ENCODE results near the gene ZFAND3.
A peak's percentile ranks its signal among the peaks of the same experiment; 100 is the strongest.

Gene ZFAND3

GRCh38 chr6:38113825-38114576, 294.5 kb downstream of the ZFAND3 start:
- H4K8ac ChIP-seq (ENCODE audit: low read depth, low read length), result no peak overlapping the region
- H2BK120ac ChIP-seq (ENCODE audit: low read depth, low read length), result no peak overlapping the region

GRCh38 chr6:38114976-38115625, 295.6 kb downstream of the ZFAND3 start:
- Histone ChIP-seq H3K4me2 (ENCODE audit: low read length) (no peak overlapping the region), H3K4ac (ENCODE audit: low read depth, low read length) (no peak overlapping the region), H2AK5ac (ENCODE audit: low read length) (no peak overlapping the region), H3K56ac (ENCODE audit: low read length) (no peak overlapping the region), H3K18ac (ENCODE audit: low read length) (no peak overlapping the region), H2BK15ac (replicated peaks; ENCODE audit: low read depth) (no peak overlapping the region), H3K36me3 (ENCODE audit: control insufficient read depth, insufficient read depth, low read length) (no peaks in the 10 kb centered on the region), H4K5ac (ENCODE audit: low read length) (no peak overlapping the region), H3K23ac (ENCODE audit: low read length) (no peak overlapping the region), H3K4me3 (ENCODE audit: low read length) (no peak overlapping the region), H3K27me3 (ENCODE audit: insufficient read depth, low read length, poor library complexity) (no peaks in the 10 kb centered on the region), H3K27ac (ENCODE audit: low read depth, low read length) (no peak overlapping the region), H3K79me1 (ENCODE audit: low read length) (peaks cover 3% of the 10 kb centered on the region), H2BK5ac (ENCODE audit: low read length) (no peak overlapping the region), H4K8ac (ENCODE audit: low read depth, low read length) (no peak overlapping the region), H2BK120ac (ENCODE audit: low read depth, low read length) (no peak overlapping the region), H3K79me2 (ENCODE audit: control insufficient read depth, insufficient read depth, low read length) (no peaks in the 10 kb centered on the region), H3K9ac (ENCODE audit: low read length) (no peak overlapping the region), H3K4me1 (ENCODE audit: control insufficient read depth, low read depth, low read length) (peaks cover 21% of the 10 kb centered on the region)
- peak; percentile 47 for DNase-seq
- no CpG with 5 or more reads among the region's 2 CpGs for WGBS (ENCODE audit: extremely low coverage, insufficient coverage, low lambda C conversion rate)

More at GRCh38 chr6:38113825-38114576, 294.5 kb downstream of the ZFAND3 start:
- Histone ChIP-seq H3K36me3 (ENCODE audit: control insufficient read depth, insufficient read depth, low read length) (no peaks in the 10 kb centered on the region), H2BK5ac (ENCODE audit: low read length) (no peak overlapping the region), H3K27me3 (ENCODE audit: insufficient read depth, low read length, poor library complexity) (no peaks in the 10 kb centered on the region), H3K56ac (ENCODE audit: low read length) (no peak overlapping the region), H3K79me1 (ENCODE audit: low read length) (peaks cover 3% of the 10 kb centered on the region), H2BK15ac (replicated peaks; ENCODE audit: low read depth) (no peak overlapping the region), H3K4me1 (ENCODE audit: control insufficient read depth, low read depth, low read length) (peaks cover 15% of the 10 kb centered on the region), H3K4ac (ENCODE audit: low read depth, low read length) (no peak overlapping the region), H3K23ac (ENCODE audit: low read length) (no peak overlapping the region), H2AK5ac (ENCODE audit: low read length) (no peak overlapping the region), H3K79me2 (ENCODE audit: control insufficient read depth, insufficient read depth, low read length) (no peaks in the 10 kb centered on the region), H3K4me2 (ENCODE audit: low read length) (no peak overlapping the region), H3K9ac (ENCODE audit: low read length) (no peak overlapping the region), H4K5ac (ENCODE audit: low read length) (no peak overlapping the region), H3K18ac (ENCODE audit: low read length) (no peak overlapping the region), H3K4me3 (ENCODE audit: low read length) (no peak overlapping the region), H3K27ac (ENCODE audit: low read depth, low read length) (no peak overlapping the region)
- DNase-seq, result no peak
- WGBS (ENCODE audit: extremely low coverage, insufficient coverage, low lambda C conversion rate), result no CpG with 5 or more reads among the region's 4 CpGs

GRCh38 chr6:38115626-38116008, 296.1 kb downstream of the ZFAND3 start:
- Histone ChIP-seq H3K4me2 (ENCODE audit: low read length) (no peak overlapping the region), H2BK5ac (ENCODE audit: low read length) (no peak overlapping the region), H4K8ac (ENCODE audit: low read depth, low read length) (no peak overlapping the region), H3K79me1 (ENCODE audit: low read length) (peaks cover 3% of the 10 kb centered on the region), H3K27ac (ENCODE audit: low read depth, low read length) (no peak overlapping the region), H2BK15ac (replicated peaks; ENCODE audit: low read depth) (no peak overlapping the region), H2AK5ac (ENCODE audit: low read length) (no peak overlapping the region), H3K9ac (ENCODE audit: low read length) (no peak overlapping the region), H3K4me3 (ENCODE audit: low read length) (no peak overlapping the region), H4K5ac (ENCODE audit: low read length) (no peak overlapping the region), H2BK120ac (ENCODE audit: low read depth, low read length) (no peak overlapping the region), H3K36me3 (ENCODE audit: control insufficient read depth, insufficient read depth, low read length) (no peaks in the 10 kb centered on the region), H3K79me2 (ENCODE audit: control insufficient read depth, insufficient read depth, low read length) (no peaks in the 10 kb centered on the region), H3K27me3 (ENCODE audit: insufficient read depth, low read length, poor library complexity) (no peaks in the 10 kb centered on the region), H3K56ac (ENCODE audit: low read length) (no peak overlapping the region), H3K4me1 (ENCODE audit: control insufficient read depth, low read depth, low read length) (peaks cover 21% of the 10 kb centered on the region), H3K4ac (ENCODE audit: low read depth, low read length) (no peak overlapping the region), H3K23ac (ENCODE audit: low read length) (no peak overlapping the region), H3K18ac (ENCODE audit: low read length) (no peak overlapping the region)
- WGBS (ENCODE audit: extremely low coverage, insufficient coverage, low lambda C conversion rate), result no CpG with 5 or more reads among the region's 3 CpGs
- no peak for DNase-seq

- H3K36me3 ChIP-seq (ENCODE audit: control insufficient read depth, insufficient read depth, low read length), result no peaks in the 10 kb centered on the region
- H3K18ac ChIP-seq (ENCODE audit: low read length), result no peak overlapping the region
- WGBS (ENCODE audit: extremely low coverage, insufficient coverage, low lambda C conversion rate), result no CpG with 5 or more reads among the region's 6 CpGs
- no peak overlapping the region for H3K23ac ChIP-seq (ENCODE audit: low read length)
- no peaks in the 10 kb centered on the region for H3K79me2 ChIP-seq (ENCODE audit: control insufficient read depth, insufficient read depth, low read length)
- no peak overlapping the region for H2AK5ac ChIP-seq (ENCODE audit: low read length)
- H3K27me3 ChIP-seq (ENCODE audit: insufficient read depth, low read length, poor library complexity), result no peaks in the 10 kb centered on the region
- no peak overlapping the region for H3K56ac ChIP-seq (ENCODE audit: low read length)
- H3K27ac ChIP-seq (ENCODE audit: low read depth, low read length), result no peak overlapping the region
- no peak overlapping the region for H2BK15ac ChIP-seq (replicated peaks; ENCODE audit: low read depth)
- H3K79me1 ChIP-seq (ENCODE audit: low read length), result peaks cover 3% of the 10 kb centered on the region
- H3K4me2 ChIP-seq (ENCODE audit: low read length), result no peak overlapping the region
- H2BK5ac ChIP-seq (ENCODE audit: low read length), result no peak overlapping the region
- H2BK120ac ChIP-seq (ENCODE audit: low read depth, low read length), result no peak overlapping the region
- peaks cover 21% of the 10 kb centered on the region for H3K4me1 ChIP-seq (ENCODE audit: control insufficient read depth, low read depth, low read length)
- no peak overlapping the region for H4K5ac ChIP-seq (ENCODE audit: low read length)
- DNase-seq, result no peak
- H3K9ac ChIP-seq (ENCODE audit: low read length), result no peak overlapping the region
- H3K4ac ChIP-seq (ENCODE audit: low read depth, low read length), result no peak overlapping the region
- H4K8ac ChIP-seq (ENCODE audit: low read depth, low read length), result no peak overlapping the region
- H3K4me3 ChIP-seq (ENCODE audit: low read length), result no peak overlapping the region
Measured at GRCh38 chr6:38116248-38116647, 296.7 kb downstream of the ZFAND3 start.

GRCh38 chr6:38117281-38117680, 297.8 kb downstream of the ZFAND3 start:
- Histone ChIP-seq H2BK15ac (replicated peaks; ENCODE audit: low read depth) (no peak overlapping the region), H3K79me2 (ENCODE audit: control insufficient read depth, insufficient read depth, low read length) (no peaks in the 10 kb centered on the region), H3K18ac (ENCODE audit: low read length) (no peak overlapping the region), H3K9ac (ENCODE audit: low read length) (no peak overlapping the region), H3K79me1 (ENCODE audit: low read length) (peaks cover 3% of the 10 kb centered on the region), H2BK5ac (ENCODE audit: low read length) (no peak overlapping the region), H3K4me1 (ENCODE audit: control insufficient read depth, low read depth, low read length) (peaks cover 21% of the 10 kb centered on the region), H4K8ac (ENCODE audit: low read depth, low read length) (no peak overlapping the region), H2BK120ac (ENCODE audit: low read depth, low read length) (no peak overlapping the region), H3K56ac (ENCODE audit: low read length) (no peak overlapping the region), H3K4ac (ENCODE audit: low read depth, low read length) (no peak overlapping the region), H3K27ac (ENCODE audit: low read depth, low read length) (no peak overlapping the region), H3K4me3 (ENCODE audit: low read length) (no peak overlapping the region), H2AK5ac (ENCODE audit: low read length) (no peak overlapping the region), H4K5ac (ENCODE audit: low read length) (no peak overlapping the region), H3K27me3 (ENCODE audit: insufficient read depth, low read length, poor library complexity) (no peaks in the 10 kb centered on the region), H3K36me3 (ENCODE audit: control insufficient read depth, insufficient read depth, low read length) (no peaks in the 10 kb centered on the region), H3K23ac (ENCODE audit: low read length) (no peak overlapping the region), H3K4me2 (ENCODE audit: low read length) (no peak overlapping the region)
- no peak for DNase-seq
- no CpG with 5 or more reads among the region's 1 CpG for WGBS (ENCODE audit: extremely low coverage, insufficient coverage, low lambda C conversion rate)

All from mesendoderm (in vitro differentiated cells).